ENCODE data around the gene ATIC. TPM values are rescaled to one million over a fixed set of nuclear protein-coding genes. Genes with fewer than 3 reads are reported as not detected.

ATIC gene
- total RNA-seq, 3 donors from 2014 or later, result 32.2 to 54.1 (median 33.0) TPM

DNA sequence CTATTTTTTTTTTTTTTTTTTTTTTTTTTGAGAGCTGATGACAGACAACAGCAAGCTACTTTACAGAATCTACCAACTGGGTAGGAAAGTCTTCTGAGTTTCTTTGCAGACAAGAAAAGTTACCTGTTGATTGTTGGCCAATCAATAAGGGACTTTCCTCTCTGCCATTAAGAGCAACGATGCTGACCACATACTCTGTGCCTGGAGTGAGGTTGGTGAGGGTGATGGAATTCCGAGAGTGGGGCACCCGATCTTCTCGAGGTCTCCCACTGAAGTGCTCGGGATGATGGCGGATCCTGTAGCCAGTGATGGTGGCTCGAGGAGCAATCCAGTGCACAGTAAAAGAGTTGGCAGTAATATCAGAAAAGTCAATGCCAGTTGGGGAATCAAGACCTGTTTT lies 74.7 kb downstream of the ATIC start:
- H3K9me3 ChIP-seq, result no peaks in the 10 kb centered on the region
- H3K27me3 ChIP-seq, result no peaks in the 10 kb centered on the region
- no peak for DNase-seq (ENCODE audit: low spot score in 2 of 2)
- no peak overlapping the region for H3K4me3 ChIP-seq
- H3K4me1 ChIP-seq, result no peaks in the 10 kb centered on the region
- TF ChIP-seq, protein P1, sequence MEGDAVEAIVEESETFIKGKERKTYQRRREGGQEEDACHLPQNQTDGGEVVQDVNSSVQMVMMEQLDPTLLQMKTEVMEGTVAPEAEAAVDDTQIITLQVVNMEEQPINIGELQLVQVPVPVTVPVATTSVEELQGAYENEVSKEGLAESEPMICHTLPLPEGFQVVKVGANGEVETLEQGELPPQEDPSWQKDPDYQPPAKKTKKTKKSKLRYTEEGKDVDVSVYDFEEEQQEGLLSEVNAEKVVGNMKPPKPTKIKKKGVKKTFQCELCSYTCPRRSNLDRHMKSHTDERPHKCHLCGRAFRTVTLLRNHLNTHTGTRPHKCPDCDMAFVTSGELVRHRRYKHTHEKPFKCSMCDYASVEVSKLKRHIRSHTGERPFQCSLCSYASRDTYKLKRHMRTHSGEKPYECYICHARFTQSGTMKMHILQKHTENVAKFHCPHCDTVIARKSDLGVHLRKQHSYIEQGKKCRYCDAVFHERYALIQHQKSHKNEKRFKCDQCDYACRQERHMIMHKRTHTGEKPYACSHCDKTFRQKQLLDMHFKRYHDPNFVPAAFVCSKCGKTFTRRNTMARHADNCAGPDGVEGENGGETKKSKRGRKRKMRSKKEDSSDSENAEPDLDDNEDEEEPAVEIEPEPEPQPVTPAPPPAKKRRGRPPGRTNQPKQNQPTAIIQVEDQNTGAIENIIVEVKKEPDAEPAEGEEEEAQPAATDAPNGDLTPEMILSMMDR (IDR thresholded peaks at IDR 0.05), result no peak
- TF ChIP-seq POLR2A (IDR thresholded peaks at IDR 0.05), result no peak
- no peak for TF ChIP-seq POLR2AphosphoS5 (IDR thresholded peaks at IDR 0.05)
- no peaks in the 10 kb centered on the region for H3K36me3 ChIP-seq
- intact Hi-C loops (cut with DNase I; ENCODE audit: low total_unique reads), result no loop called here
- no peak overlapping the region for H3K27ac ChIP-seq

DNA sequence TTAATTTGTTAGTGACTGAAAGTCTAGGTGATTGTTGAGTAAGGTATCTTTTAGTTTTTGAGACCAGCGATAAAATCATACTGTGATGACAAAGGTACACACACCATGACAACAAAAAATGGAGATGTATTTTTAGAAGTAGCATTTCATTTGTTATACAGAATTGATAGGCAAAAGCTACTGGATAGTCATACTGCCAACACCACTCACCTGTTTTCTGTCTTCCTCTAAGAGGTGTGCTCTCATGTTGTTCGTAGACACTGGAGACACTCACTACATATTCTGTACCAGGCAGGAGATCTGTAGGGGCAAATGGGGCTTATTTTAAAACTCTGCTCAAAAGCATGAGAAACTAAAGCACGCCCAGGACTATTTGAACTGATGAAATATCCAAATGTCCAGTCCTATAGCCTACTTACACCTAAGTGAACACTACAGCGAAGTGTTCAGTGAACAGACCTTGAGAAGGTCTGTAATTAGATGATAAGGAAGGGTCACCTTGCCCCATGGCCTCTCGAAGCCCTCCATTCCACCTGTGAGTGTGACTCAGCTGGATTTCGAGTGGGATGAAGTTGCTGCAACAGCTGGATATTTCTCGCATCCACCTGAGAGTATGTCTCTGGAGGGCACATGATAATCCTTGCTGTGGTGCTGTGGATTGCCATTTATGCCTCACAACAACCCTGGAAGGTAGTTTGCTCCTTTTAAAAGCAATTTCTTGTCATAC lies 76.3 kb downstream of the ATIC start:
- Histone ChIP-seq H3K27ac (no peak overlapping the region), H3K4me3 (no peak overlapping the region), H3K9me3 (no peaks in the 10 kb centered on the region), H3K27me3 (no peaks in the 10 kb centered on the region), H3K36me3 (no peaks in the 10 kb centered on the region), H3K4me1 (no peaks in the 10 kb centered on the region)
- no peak for DNase-seq (ENCODE audit: low spot score in 2 of 2)
- TF ChIP-seq, protein P1 (IDR thresholded peaks at IDR 0.05), result no peak
- TF ChIP-seq POLR2A (IDR thresholded peaks at IDR 0.05), result no peak
- intact Hi-C loops (cut with DNase I; ENCODE audit: low total_unique reads), result no loop called here

DNA sequence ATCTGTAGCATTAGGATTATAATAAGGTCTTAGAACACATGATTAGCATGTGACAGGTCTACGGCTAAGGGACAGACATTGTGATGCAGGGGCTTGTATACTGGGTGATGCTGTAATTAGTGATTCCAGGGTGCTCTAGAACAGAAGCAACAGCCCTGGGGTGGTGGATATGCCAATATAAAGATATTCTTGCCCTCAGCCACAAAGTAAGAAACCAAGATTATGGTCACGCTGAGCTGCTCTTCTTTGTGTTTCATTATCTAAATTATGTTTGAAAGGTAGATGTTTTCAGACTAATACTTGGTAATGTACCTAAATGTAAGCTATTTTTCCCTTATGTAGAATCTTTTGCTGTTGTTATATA lies 78.7 kb downstream of the ATIC start:
- no peak overlapping the region for H3K4me3 ChIP-seq
- no peak overlapping the region for H3K27ac ChIP-seq
- DNase-seq (ENCODE audit: low spot score in 2 of 2), result no peak
- no peaks in the 10 kb centered on the region for H3K4me1 ChIP-seq
- TF ChIP-seq POLR2A (IDR thresholded peaks at IDR 0.05), result no peak
- intact Hi-C loops (cut with DNase I; ENCODE audit: low total_unique reads), result no loop called here
- no peaks in the 10 kb centered on the region for H3K27me3 ChIP-seq
- no peaks in the 10 kb centered on the region for H3K36me3 ChIP-seq
- H3K9me3 ChIP-seq, result no peaks in the 10 kb centered on the region

DNA sequence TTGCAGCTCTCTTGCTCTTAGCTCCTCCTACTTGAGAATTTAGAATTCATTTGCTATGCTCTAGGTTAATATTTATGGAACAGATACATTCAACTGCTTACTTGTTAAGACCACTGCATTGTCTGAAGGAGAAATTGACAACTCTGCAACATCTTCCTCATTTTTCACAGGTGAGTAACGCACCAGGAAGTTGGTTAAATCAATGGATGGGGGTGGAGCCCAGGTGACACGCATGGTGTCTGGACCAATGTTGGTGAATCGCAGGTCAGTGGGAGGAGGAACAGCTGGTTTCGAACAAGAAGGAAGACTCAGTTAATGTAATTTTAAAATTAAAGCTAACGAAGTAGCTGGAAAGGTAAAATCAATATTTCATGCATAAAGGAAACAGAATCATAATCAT lies 79.7 kb downstream of the ATIC start:
- intact Hi-C loops (cut with DNase I; ENCODE audit: low total_unique reads), result no loop called here
- Histone ChIP-seq H3K4me3 (no peak overlapping the region), H3K27ac (no peak overlapping the region), H3K27me3 (no peaks in the 10 kb centered on the region), H3K36me3 (no peaks in the 10 kb centered on the region), H3K4me1 (no peaks in the 10 kb centered on the region), H3K9me3 (no peaks in the 10 kb centered on the region)
- TF ChIP-seq POLR2AphosphoS5 (IDR thresholded peaks at IDR 0.05), result no peak
- TF ChIP-seq, protein P1 (IDR thresholded peaks at IDR 0.05), result no peak
- TF ChIP-seq POLR2A (IDR thresholded peaks at IDR 0.05), result no peak
- no peak for DNase-seq (ENCODE audit: low spot score in 2 of 2)

DNA sequence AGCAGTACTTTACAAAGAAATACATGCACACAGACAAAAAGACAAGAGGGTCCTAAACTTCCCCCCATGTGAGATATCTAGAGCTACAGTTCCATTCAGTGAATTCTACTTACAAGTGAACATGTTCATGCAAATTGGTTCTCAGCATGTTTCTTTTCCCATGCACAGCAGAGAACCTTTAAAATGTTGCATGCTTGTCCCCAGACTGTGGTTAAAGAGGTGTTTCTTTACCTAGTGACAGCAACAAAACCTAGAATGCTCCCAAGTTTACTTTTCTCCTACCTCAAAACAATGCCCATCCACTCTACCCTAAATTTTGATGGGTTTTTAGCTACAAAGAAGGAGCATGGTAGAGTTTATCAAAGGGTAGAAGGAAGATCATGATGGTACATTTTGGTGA lies 80.3 kb downstream of the ATIC start:
- Histone ChIP-seq H3K27me3 (no peaks in the 10 kb centered on the region), H3K27ac (no peak overlapping the region), H3K9me3 (no peaks in the 10 kb centered on the region), H3K4me1 (no peaks in the 10 kb centered on the region), H3K4me3 (no peak overlapping the region), H3K36me3 (no peaks in the 10 kb centered on the region)
- TF ChIP-seq, protein P1 (IDR thresholded peaks at IDR 0.05), result no peak
- TF ChIP-seq POLR2AphosphoS5 (IDR thresholded peaks at IDR 0.05) (no peak), POLR2A (IDR thresholded peaks at IDR 0.05) (no peak)
- no peak for DNase-seq (ENCODE audit: low spot score in 2 of 2)
- intact Hi-C loops (cut with DNase I; ENCODE audit: low total_unique reads), result no loop called here

Measured in breast epithelium (tissue), 4 donors.